GM19193 (cell line): ENCODE results near the gene RIMBP2.

Experiments used
- POLR2A ChIP-seq: IDR thresholded peaks from 4 replicates; pipeline ENCODE4 v1.6.1; 2011; ENCODE audit not compliant: insufficient read depth, insufficient read length; ENCODE audit errors: extremely low read depth

RIMBP2 gene

GRCh38 chr12:130444986-130445385, 271.1 kb downstream of the RIMBP2 start:
- no peak for TF ChIP-seq POLR2A

- no peak for TF ChIP-seq POLR2A
Measured at GRCh38 chr12:130444061-130444460, 272.0 kb downstream of the RIMBP2 start.

- no peak for TF ChIP-seq POLR2A
Measured at GRCh38 chr12:130441771-130442760, 274.0 kb downstream of the RIMBP2 start.

DNA sequence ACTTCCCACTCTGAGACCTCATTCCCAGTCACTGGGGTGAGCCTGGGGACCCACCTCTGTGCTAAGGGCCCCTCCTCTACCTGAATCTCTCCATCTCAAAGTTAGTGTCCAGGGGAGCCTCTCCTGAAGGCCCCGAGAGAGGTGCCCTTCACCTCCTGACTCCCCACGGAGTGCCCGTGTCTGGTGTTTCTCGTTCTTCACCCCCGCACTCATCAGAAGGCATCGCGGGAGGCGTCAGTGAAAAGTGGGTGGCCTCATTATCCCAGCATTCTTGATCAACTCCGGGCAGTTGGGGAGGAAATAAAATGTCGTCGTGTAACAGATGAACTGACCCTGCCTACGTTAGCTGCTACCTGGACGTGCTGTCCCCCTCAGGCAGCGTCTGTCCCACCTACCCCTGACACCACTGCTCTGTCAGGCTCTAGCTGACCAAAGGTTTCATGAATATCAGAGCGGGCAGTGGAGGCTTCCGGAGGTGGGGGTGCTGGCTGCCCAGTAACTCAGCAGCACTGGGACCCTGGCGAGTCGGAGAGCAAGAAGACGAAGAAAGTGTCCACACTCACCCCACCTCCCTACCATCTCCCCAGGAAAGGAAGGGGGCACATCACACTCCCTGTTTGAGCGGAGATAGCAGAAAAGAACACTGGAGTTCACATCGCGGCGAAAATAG, 275.6 kb downstream of the RIMBP2 start:
- no peak for TF ChIP-seq POLR2A

DNA sequence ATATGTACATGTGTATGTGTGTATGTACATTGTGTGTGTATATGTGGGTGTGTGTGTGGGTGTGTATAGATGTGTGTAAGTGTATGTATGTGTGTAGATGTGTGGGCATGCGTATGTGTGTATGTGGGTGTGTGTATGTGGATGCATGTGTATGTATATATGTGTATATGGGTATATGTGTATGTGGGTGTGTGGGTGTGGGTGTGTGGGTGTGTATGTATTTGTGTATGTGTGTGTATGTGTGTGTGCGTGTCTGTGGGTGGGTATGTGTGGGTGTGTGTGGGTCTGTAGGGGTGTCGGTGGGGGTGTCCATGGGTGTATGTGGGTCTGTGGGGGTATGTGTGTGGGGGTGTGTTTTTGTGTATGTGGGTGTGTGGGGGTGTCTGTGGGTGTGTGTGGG, 276.8 kb downstream of the RIMBP2 start:
- no peak for TF ChIP-seq POLR2A

- no peak for TF ChIP-seq POLR2A
Measured at GRCh38 chr12:130438711-130439110, 277.4 kb downstream of the RIMBP2 start.

DNA sequence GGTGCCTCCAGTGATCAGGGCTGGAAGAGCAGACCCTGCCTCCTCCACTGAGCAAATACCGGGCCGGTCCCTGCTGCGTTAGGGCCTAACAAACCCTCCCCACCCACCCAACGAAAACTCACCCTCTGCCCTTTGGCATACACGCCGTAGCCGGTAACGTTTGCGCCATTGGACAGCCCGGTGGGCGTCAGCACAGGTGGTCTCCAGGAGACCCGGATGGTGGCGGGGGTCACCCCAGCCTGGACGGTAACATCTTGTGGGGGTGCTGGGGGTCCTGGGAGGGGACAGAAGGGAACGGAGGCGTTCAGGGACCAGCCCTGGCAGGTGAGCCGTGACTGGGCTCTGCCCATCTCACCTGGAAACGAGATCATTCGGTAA, 277.9 kb downstream of the RIMBP2 start:
- TF ChIP-seq POLR2A: no peak

DNA sequence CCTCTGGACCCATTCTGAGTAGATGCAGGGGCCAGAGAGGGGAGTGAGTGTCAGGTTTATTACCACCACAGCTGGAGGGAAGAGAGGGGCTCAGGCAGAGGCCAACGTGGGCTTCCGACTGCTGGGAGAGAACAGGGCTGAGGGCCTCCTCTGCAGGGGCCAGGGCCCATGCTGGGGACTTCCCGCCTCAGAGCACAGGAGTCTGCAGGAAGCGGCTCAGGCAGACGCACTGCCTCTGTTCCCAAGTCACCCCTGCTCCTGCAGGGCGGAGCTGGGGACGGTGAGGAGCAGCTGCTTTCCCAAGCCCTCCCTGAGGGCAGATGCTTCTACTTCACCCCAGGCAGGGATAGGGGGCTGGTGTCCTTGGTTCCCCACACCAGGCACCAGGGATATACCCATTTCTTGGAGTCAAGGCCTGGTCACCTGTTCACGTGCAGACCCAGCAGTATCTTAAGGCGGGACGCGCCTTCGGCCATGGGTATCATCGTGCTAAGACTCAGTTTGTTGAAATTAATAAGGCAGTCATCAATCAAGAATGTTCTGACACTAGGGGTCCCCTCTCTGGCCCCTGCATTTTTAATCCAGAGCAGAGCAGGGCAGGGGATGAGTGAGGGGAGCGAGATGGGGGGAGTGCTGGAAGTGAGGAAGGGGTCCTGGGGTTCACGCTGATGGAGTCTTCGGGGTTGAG, 278.4 kb downstream of the RIMBP2 start:
- no peak for TF ChIP-seq POLR2A

GRCh38 chr12:130436741-130437501, 279.2 kb downstream of the RIMBP2 start:
- TF ChIP-seq POLR2A: no peak

- no peak for TF ChIP-seq POLR2A
Measured at GRCh38 chr12:130435826-130436225, 280.3 kb downstream of the RIMBP2 start.

DNA sequence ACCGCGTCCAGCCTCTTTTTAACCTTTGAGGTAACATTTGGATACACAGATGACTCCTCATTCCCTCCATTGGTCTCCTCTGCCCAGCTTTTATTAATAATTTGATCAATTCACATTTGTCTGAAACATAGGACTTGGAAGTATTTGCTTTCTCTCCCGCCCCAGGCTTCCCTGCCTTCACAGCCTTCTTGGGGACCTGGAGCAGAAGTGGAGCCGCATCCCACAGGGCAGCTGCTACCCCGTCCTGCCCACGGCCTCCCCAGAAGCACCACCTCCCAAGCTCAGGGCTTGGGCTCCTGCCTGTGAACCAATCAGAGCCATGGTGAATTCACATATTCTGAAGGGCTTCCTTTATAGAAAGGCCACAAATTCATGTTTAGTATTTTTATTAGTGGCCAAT, 280.8 kb downstream of the RIMBP2 start:
- TF ChIP-seq POLR2A: no peak

DNA sequence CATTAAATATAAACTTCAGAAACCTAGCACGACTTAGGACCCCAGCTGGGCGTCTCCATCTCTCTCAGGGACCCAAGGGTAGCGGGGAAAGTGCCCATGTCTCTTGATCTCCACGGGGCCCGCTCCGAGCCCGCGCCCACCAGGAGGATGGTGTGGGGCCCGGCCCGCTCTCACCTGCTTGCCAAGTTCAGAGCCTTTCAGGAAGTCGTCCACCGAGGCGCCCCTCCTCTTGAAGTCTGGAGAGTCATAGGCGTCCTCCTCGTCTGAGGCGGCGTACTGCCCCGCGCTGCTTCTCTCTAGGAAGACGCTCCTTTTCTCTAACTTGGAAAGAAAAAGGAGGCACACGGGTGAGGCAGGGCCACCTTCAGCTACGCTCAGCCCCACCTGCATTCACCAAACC, 281.5 kb downstream of the RIMBP2 start:
- no peak for TF ChIP-seq POLR2A

DNA sequence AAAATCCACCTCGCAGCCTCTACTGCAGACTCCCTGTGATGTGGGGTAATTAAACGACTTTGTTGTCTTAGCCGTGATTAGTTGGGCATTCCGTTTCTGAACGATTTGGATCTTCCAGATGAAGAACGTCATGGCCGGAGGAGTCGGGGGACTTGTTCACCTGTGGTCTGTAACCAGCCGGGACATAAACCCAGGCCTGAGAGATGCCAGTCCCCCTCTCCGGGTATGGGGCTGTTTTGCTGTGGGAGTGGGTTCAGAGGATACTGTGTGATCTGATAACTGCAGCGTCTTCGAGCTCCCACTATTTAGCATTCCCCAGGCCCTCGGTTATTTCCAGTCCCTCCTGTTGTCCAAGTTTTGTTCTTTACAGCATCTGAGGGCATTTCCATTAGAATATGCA, 282.3 kb downstream of the RIMBP2 start:
- TF ChIP-seq POLR2A: no peak

- TF ChIP-seq POLR2A: no peak
Measured at GRCh38 chr12:130433411-130433810, 282.7 kb downstream of the RIMBP2 start.

DNA sequence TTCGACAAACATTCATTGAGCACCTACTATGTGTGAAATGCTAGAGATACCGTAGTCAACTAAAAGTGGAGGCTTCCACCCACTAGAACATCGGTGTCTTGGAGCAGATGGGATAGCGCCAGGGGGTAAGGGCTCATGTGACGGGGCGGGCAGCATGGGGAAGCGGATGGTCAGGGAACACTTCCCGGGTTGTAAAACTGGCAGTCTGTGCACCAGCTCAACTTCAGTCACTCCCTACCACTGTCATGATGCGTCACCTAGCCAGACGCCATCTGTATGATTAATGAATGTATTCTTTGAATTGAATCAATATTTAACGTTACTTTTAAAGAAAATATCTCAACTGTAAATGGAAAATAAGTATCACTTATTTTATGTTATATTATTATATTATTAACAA, 284.9 kb downstream of the RIMBP2 start:
- no peak for TF ChIP-seq POLR2A

DNA sequence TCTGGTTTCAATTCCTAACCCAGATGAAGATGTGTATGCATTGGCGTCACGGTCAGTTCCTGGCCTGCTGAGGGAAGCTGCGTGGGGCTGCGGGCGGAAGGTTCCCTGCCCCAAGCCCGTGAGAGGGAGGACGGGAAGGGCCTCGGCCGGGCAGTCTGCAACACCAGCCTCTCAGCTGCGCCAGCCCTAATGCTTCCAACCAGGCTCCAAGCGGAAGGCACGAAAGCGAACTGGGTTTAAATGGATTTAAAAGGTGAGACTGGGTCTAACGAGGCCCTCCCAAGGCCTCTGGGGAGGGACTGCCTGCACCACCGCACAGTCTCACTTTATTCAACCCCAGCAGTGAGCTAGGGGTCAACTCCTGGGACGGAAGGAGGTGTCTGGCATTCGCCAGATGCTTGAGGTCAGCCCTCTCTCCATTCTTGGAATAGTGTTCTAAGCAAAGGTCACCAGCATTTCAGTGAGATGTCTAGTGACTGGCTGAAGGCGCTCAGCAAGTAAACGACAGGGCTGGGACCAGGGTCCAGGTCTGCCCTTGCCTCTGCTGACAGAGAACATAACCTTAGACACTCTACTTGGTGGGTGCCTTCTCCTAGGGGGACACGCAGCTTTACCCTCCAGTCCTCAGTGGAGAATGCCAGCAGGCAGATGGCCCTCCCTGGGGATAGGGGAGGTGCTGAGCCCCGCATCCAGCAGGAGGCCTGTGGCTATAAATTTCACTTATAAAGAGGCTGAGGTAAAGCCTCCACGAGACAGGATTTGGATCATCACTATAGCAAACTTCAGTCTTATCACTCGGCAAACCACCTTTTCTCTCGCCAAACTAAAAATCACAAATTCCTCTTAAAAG, 286.2 kb downstream of the RIMBP2 start:
- no peak for TF ChIP-seq POLR2A
